NCI-H1930 (cell line): ENCODE data around the gene GAGE10.
"Not testable (repeated sequence)": the region's sequence is repeated elsewhere in the genome, so short reads cannot be mapped to it uniquely, and the experiment has no call there.

ENCODE experiments used
- DNase-seq, 2 experiments: peaks; one replicate each; lab custom pipeline; 2025; lab: John Stamatoyannopoulos, UW

GAGE10 gene

GRCh38 chrX:49276671-49277534, 26.5 kb upstream of the GAGE10 start:
- DNase-seq: no peak

- DNase-seq: no peak
Observed at GRCh38 chrX:49277535-49277830, 26.0 kb upstream of the GAGE10 start.

DNA sequence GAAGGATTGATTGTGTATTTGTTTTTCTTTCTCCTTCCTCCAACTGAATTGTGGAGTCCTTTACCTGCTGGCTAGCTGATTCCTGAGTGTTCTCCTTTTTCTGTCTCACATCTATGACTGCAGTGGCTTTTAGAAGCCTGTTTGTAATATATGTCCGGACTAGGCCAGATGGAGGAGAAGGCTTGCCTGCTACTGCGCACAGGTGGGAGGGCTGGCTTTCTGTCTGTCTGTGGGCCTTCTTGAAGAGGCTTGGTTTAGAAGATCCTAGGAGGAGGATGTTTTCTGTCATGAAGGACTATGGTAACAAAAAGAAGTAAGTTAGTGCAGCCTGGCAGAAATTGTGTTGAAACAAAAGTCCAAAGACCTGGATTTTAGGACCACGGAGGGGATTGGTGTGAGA, 25.4 kb upstream of the GAGE10 start:
- DNase-seq: no peak

DNA sequence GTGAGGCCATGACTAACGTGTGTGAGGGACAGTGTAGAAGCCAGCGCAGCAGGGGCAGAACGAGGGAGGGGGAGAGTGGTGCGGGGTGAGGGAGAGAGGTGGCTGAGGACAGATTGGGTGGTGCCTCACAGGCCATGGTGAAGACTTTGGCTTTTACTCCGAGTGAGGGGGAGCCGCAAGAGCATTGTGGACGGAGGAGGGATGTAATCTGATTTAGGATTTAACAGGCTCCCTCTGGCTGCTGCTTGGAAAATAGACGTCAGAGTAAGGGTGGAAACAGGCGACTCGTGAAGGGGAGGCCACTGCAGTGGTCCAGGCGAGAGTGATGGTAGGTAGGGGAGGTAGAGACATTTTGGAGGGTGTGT, 20.8 kb upstream of the GAGE10 start:
- no peak for DNase-seq

DNA sequence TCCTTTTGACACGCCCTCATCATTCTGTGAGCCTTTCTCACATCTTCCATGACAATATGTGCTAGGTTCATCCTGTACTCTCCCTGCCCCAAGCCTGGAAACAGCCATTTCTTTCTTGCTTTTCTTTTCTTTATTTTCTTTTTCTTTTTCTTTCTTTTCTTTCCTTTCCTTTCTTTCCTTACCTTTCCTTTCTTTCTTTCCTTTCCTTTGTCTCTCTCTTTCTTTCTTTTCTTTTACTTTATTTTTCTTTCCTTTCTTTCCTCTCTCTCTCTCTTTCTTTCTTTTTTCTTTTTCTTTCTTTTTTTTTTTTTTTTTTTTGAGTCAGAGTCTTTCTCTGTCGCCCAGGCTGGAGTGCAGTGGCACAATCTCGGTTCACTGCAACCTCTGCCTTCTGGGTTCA, 19.2 kb upstream of the GAGE10 start:
- no peak for DNase-seq

GRCh38 chrX:49286136-49286535, 17.3 kb upstream of the GAGE10 start:
- no peak for DNase-seq

DNA sequence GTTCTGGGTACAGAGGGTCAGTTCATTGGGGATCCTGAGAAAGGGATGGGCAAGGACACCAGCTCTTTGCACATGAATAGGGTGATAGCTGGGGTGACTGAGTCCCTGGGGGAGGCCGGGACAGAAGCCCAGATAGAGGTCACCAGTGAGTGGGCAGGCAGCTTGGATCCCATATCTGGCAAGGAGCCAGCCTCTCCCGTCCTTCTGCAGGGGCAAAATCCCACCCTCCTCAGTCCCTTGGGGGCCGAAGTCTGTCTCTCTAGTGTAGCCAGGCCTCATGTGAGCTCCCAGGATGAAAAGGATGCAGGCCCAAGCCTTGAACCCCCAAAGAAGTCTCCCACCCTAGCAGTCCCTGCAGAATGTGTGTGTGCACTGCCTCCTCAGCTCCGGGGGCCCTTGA, 16.9 kb upstream of the GAGE10 start:
- no peak for DNase-seq

DNA sequence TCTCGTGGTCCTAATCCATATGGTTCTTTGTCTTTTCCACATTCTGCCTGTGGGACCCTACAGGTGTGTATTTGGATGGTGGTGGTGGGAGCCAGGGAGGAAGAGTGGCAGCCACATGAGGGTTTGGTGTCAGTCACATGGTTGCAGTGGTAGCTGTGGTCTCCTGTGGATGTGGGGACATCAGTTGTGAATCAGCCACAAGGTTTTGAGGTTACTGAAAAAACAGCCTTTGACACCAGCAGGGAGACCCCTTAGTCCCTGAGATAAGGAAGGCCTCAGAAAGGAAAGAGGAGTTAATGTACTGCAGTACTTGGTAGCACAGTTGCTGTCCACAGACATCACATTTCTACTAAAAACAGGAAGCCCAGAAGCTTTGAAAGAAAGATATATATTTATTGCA, 15.8 kb upstream of the GAGE10 start:
- no peak for DNase-seq

DNA sequence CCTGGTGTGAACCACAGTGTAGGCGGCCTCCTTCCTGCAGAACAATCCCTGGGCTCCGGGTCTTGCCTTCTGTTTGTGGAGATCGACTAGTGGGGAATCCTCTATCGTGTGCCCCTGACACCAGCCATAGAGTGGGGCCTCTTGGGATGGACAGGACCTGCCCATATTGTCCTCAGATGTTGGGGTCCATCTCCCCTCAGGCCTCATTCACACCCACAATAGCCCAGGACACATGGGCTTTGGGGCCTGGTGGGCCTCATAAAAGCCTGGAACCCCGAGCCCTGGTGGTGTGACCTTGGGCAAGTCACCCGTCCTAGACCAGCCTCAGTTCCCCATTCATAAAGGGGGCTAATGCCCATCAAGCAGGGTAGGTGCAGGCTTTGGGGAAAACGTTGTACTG, 13.2 kb upstream of the GAGE10 start:
- no peak for DNase-seq

DNA sequence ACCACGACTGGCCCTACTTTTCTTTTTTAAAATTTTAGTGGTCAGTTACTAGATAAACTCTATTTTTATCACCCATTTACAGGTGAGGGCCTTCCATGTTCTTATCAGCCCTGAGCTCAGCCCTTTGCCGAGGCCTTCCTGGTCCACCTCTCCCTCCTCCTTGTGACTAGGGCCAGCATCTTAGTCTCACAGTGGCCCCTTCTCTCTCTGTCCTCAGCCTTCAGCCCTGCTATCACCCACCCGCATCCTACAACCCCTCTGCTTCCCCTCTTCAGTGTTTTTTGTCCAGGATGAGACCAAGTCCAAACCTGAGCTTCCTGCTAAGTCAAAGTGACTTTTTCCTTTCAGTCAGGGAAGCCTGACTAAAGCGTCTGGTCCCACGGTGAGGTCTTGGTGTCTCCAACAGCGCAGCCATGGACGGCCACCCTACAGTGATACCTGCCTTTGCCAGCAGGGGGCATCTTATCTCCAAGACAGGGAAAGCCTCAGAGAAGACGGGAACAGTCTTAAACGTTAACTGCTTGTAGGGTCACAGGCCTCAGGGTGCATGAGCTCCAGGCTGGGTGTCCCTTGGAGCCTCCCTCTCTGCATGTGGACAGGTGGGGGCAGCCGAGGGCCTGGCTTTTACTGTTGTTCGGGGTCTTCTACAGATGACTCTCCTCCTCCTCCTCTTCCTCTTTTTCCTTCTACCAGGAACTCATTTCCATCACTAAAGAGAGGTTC, 11.7 kb upstream of the GAGE10 start:
- DNase-seq: peak; percentile 23 to 30

DNA sequence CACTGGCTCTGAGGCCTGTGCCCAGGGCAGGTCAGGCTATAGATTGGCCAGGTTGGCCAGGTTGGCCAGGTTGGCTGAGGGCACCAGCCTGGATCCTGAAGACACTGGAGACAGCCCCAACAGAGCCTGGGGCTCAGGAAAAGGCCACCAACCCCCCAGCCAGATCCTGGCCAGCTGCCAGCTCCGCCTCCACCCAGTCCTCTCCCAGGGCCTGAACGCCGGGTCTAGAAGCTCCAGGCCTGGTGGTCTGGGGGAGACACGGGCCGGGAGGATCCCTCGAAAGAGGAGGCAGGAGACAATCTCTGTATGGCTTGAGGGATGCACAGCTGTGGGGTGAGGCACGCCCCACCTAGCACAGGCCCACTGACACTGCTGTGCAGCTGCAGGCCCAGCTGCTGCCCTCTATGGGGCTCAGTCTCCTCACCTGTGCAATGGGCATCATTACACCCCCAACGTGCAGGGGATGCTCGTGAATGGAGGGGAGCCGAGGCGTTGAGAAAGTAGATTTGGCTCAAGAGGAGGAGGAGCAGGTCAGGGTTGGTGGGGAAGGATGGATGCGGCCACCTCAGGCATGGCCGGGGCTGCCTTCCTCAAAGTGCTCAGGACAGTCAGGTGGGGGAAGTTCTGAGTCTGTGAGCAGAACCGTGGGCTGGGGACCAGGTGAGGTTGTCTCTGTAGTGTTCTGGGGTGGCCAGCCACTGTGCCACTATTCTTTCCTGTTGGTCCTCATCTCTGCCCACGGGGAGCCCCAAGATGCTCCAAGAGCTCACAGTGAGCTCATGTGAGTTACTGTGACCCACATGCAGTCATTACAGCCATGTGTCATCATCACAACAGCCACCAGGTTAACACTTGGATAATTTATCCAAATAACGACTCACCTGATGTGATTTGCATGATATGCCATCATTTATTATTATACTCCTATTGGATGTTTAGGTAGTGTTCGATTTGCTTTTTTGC, 10.8 kb upstream of the GAGE10 start:
- no peak for DNase-seq

DNA sequence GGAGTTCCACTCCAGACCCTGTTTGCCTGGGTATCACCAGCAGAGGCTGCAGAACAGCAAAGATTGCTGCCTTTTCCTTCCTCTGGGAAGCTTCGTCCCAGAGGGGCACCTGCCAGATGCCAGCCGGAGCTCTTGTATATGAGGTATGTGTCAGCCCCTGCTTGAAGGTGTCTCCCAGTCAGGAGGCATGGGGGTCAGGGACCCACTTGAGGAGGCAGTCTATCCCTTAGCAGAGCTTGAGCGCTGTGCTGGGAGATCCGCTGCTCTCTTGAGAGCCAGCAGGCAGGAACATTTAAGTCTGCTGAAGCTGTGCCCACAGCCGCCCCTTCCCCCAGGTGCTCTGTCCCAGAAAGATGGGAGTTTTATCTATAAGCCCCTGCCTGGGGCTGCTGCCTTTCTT, 4.2 kb upstream of the GAGE10 start:
- not testable (repeated sequence) for DNase-seq

DNA sequence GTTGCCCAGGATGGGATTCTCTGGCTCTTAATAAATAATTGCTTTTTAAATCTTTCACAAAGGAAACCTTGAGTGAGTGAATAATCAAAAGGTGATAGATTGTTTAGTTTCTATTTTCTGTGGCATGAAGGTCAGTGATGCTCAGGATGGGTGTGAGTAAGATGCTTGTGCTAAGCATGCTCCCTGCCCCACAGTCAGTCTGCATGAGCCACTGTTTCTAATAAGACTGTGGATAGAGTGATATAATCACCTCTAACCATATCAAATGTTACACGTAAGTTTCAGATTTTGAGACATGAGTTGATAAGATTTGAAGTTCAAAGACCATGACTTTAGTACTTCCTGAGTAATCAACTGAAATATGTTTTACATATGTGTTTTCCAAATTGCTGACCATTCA, 2.7 kb upstream of the GAGE10 start:
- DNase-seq: no peak

GRCh38 chrX:49307775-49308174, 4.3 kb downstream of the GAGE10 start:
- not testable (repeated sequence) for DNase-seq

DNA sequence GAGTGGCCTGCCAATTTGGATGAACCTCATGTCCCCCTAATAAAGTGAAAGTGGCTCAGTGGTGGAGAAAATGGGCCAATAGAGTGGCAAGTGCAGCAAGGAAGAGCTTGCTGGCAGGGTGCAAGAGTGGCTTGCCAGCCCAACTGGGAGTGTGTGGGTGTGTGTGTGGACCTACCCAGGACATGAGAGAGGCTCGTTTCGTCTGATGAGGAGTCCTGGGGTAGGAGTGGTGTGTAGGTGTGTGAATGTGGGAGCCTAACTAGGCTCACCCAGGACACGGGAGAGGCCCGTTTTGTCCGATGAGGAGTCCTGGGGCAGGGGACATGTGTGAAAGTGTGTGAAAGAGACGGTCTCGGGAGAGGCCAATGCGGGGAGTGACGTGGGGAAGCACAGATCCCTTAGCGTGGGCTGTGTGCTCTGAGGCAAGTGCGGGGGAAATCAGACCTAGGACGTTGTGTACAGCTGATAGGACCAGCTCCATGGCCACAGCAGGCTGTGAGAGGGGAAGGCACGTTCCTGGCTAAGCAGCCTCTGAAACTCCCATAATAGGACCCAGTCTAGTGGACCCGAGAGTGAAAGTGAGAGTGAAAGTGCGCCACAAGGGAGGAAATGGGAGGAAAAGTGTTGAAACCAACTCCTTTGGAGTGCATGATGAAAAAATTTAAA, 5.3 kb downstream of the GAGE10 start:
- DNase-seq: no peak

DNA sequence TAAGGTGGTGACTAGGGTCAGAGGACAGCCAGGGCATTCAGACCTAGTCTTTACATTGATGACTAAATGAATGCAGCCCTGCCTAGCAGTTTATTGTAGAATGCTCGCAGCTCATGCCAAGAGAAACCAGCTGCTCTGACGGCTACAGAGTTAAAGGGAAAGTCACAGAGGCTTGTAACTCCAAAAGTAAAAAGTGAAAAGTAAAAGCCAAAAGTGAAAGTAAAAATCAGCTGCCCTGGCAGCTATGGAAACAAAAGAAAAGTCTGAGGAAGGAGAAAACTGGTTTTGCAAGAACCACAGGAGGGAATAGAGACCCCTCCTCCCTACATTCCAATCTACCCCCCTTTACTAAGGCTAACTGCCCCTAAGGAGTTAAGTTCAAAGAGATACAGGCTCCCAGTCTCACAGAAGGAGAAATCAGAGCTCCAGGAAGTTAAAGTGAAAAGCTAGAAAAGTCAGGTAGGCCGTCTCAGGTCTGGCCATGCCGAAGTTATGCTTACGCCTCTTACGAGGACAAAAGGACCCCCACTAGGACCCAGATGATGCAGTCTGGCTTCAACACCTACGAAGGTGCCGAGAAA, 6.0 kb downstream of the GAGE10 start:
- no peak for DNase-seq

DNA sequence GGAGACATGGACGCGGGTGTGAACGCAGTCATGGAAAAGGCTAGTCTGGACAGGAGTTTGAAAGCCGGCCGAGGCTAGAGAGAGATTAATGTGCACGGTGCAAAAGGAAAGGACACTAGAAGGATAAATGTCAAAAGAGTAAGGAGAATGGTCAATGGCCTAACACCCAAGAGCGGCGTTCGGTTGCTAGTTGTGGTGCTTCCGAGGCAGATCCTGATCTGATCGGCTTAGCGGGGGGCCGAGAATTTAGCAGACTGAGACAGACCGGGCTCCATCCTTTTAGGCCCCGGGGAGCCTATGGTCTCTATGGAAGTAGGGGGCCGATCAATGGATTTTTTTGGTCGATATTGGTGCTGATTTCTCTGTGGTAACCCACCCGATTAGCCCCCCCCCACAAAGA, 6.9 kb downstream of the GAGE10 start:
- DNase-seq: no peak

- DNase-seq: no peak
Observed at GRCh38 chrX:49312176-49312575, 8.7 kb downstream of the GAGE10 start.

GRCh38 chrX:49316085-49316484, 12.6 kb downstream of the GAGE10 start:
- no peak for DNase-seq

DNA sequence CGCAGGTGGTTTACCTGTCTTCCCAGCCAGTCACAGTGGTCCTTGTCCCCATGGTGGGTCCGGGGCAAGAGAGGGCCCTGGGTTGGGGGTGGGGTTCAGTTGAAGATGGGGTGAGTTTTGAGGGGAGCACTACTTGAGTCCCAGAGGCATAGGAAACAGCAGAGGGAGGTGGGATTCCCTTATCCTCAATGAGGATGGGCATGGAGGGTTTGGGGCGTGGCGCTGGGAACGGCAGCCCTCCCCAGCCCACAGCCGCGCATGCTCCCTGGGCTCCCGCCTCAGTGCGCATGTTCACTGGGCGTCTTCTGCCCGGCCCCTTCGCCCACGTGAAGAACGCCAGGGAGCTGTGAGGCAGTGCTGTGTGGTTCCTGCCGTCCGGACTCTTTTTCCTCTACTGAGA, 18.3 kb downstream of the GAGE10 start, which contains the start of gene GAGE12J:
GAGE12J (plus strand) TSS at position 301 of the 400 bp plus-strand sequence. CDS start 1,157 bp downstream, outside the sequence.
- not testable (repeated sequence) for DNase-seq

DNA sequence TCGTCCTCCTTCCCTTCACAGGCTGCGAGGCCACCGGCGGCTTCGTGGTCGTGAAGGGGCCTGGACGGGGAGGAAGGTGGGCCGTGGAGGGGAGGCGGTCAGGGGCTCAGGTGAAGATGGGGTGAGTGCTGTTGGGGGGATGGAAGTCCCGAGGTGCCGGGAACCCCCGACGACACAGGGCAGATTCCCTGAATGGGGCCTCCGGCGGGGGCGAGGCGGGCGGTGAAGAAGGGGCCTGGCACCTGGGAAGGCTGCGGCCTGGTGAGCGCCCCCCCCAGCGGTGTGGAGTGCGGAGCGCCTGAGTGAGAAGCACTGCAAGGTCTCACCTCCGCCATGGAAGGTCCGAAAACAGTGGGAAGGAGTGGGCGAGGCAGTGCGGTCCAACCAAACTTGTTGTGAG, 18.8 kb downstream of the GAGE10 start:
- DNase-seq: not testable (repeated sequence)
